Measurements from ENCODE around the gene ATXN1.
A peak's percentile ranks its signal among the peaks of the same experiment; 100 is the strongest.
"Not testable (repeated sequence)": the region's sequence is repeated elsewhere in the genome, so short reads cannot be mapped to it uniquely, and the experiment has no call there.

ATXN1 gene

DNA sequence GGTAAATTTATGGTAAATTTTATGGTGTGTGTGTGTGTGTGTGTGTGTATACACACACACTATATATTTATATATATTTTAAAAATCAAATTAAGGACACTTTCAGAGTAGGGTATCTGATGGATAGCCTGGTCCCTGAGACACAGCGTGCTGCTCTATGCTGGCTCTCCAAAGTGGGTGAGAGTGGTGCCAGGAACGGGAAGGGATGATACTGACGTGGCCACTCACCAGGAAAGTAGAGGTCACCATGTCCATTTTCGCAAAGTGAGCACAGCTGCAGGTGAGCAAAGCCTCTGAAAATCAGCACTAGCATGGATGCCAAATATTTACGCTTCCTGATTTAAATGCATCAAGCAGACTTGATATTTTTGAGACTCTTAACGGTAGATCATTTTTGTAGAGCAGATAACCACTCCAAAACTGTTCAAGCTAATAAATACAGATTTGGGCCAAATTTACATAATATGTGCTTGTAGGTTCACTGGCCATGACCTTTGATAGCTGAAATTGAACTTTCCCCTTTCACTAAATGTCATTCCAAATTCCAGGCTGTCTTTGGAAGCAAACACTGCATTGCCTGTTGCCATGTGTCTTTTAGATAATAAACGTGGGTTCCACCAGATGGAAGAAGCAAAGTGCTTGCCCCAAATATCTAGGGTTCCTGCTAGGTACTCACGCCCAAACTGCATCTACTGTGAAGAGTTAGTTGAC is 116.6 kb downstream of the ATXN1 start:
- no peak for DNase-seq (ENCODE audit: low read depth)

DNA sequence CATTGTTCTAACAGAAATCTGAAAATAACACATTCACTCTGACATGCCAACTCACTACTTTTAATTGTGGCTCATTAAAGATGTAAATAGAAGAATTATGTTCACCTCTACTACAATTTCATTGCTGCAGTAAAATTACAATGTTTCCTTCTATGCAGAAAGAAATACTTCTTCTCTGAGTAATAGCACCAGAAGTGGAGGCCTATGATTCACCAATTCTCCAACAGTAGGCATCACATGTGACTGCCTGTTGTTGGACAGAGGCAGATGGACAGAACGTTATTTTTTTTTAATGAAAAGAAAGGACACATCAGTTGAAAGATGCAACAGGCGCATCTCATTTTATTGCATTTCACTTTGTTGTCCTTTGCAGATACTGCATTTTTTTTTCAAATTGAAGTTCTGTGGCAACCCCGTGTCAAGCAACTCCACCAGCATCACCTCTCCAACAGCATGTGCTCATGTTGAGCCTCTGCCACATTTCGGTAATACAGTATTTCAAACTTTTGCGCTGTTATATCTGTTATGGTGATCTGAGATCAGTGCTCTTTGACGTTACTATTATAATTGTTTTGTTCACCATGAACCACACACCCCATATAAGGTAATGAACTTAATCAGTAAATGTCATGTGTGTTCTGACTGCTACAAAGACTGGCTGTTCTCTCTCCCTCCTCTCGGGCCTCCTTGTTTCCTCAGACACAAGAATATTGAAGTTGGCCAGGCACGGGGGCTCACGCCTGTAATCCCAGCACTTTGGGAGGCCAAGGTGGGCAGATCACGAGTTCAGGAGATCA is 121.4 kb downstream of the ATXN1 start:
- peak; percentile 72 for DNase-seq (ENCODE audit: low read depth)

GRCh38 chr6:16637635-16638034 is 123.6 kb downstream of the ATXN1 start:
- DNase-seq (ENCODE audit: low read depth), result no peak

DNA sequence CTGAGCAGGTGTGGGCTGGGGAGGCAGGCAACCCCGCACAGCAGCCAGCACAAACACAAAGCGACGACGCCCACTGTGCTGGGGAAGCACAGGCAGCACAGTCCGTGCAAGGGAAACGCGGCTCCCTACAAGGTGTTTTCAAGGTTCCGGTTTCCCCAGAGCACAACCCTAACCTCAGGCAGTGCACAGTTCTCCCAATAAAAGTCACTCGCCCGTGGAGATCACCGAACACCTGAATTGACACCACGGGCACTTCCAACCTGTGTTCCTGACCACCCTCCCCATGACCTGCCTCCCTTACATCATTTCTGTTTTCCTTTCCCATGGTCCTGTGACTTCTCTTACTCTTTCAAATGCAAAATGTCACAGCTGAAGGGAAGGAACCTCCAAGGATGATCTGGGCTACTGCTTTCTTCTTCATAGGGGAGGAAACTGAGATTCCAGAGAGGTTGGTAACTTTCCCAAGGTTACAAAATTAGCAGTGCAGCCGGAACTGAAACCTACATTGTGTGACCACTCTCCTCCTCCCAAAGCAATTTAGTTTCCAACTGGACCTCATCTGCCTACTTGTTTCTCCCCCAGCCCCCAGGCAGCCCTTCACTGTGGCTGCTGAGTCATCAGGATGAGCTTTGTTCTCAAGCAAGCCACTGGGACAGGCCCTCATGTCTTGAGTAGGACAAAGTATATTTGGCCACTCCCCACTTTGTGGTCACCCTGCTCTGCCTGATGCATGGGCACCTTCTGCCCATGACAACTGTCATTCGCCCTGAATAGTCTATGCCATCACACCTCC is 125.3 kb downstream of the ATXN1 start:
- DNase-seq (ENCODE audit: low read depth), result peak; percentile 40

- DNase-seq (ENCODE audit: low read depth), result no peak
These were observed 125.9 kb downstream of the ATXN1 start for GRCh38 chr6:16635291-16635809.

DNA sequence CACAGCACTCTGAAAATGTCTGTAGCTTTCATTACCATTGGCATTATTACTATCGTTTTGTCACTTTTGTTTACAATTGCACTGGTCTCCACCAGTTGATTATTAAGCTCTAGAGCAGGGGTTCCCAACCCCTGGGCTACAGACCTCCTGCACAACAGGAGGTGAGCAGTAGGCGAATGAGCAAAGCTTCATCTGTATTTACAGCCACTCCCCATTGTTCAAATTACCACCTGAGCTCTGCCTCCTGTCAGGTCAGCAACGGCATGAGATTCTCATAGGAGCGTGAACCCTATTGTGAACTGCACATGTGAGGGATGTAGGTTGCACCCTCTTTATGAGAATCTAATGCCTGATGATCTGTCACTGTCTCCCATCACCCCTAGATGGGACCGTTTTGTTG is 126.4 kb downstream of the ATXN1 start:
- DNase-seq (ENCODE audit: low read depth), result no peak

DNA sequence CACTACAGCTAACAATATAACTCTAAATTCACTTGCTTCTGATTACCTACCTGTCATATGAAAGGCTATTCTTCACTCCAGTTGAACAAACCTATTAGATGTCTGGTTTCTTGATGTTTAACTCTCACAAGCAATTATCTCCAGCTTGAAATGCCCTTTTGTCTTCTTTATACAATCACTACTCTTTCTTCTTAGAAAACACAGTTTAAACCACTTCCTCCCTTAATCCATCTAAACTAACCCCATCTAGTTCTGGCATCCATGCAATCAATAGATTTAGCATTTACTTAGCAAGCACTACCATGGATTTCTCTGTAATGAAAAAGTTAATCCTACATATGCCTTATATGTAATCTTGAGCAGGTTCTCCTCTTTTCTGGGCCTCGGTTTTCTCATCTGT is 127.3 kb downstream of the ATXN1 start:
- DNase-seq (ENCODE audit: low read depth), result no peak

DNA sequence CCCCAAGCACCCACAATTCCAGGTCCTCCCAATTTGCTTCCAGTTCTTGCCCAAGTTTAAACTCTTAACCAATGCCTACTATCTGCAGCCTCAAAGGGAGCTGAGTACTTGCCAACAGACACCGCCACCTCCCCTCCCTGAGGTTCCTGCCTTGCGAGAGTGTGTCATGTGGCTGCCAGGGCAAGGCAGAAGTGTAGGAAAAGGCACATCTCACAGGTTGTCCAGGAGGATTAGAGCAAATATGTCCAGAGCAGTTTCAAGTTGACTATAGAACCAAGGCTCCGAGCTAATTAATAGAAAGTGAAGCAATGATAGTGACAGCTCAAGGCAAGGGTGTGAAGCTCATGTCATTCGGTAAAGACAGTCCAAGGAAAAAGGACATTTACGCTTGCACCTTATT is 127.8 kb downstream of the ATXN1 start:
- no peak for DNase-seq (ENCODE audit: low read depth)

DNA sequence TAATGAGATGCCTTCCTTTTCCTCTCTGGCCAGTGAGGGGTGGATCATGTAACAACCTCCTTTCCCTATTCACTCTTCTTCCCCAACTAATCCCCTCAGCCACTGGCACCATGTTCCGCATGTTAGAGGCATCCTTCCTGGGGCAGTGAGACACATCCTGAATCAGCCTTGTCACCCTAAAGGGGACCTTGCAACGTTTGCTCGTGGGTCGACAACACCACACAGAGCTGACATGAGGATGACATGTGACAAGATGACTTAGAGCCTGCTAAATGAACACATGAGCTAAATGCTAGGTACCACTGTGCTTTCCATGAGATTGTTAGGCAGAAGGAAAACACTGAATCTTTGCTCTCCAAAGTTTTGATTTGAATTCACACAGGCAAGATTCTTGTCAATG is 129.2 kb downstream of the ATXN1 start:
- no peak for DNase-seq (ENCODE audit: low read depth)

GRCh38 chr6:16630026-16630643 is 131.1 kb downstream of the ATXN1 start:
- no peak for DNase-seq (ENCODE audit: low read depth)

DNA sequence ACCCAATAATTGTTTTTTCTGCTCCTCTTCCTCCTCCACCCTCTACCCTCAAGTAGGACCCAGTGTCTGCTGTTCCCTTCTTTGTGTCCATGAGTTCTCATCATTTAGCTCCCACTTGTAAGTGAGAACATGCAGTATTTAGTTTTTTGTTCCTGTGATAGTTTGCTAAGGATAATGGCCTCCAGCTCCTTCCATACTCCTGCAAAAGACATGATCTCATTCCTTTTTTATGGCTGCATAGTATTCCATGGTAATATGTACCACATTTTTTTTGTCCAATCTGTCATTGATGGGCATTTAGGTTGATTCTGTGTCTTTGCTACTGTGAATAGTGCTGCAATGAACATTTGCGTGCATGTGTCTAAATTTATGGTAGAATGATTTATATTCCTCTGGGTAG is 132.7 kb downstream of the ATXN1 start:
- not testable (repeated sequence) for DNase-seq (ENCODE audit: low read depth)

GRCh38 chr6:16626650-16627049 is 134.6 kb downstream of the ATXN1 start:
- DNase-seq (ENCODE audit: low read depth), result no peak

- no peak for DNase-seq (ENCODE audit: low read depth)
These were observed 135.7 kb downstream of the ATXN1 start for GRCh38 chr6:16625291-16626265.

DNA sequence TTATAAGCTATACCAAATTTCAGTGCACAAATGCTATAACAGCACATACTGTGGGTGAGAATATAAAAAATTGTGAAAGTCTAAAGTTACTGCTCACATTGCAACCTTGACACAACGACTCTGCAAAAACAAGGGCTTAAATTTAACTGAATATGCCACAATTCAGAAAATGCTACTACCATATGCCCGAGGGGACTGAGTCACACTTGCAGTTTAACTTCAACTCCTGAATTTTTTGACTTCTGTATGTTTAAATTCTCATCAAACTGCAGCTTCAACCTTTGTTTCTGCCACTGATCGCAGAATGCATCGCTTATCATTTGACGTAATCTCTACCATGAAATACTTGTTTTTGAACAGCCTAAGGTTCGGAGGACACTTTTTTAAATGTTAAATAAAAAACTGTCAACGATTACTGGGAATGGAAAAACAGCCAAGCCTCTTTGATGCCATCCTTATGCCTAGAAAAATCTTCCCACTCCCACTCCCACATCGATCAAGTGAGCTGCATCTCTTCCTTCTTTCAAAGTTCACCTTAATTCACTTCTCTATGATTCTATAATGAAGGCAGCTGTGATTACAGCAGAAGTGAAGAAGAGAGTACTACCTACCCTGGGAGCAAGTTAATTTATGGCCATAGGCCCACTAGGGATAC is 136.5 kb downstream of the ATXN1 start:
- DNase-seq (ENCODE audit: low read depth), result no peak

DNA sequence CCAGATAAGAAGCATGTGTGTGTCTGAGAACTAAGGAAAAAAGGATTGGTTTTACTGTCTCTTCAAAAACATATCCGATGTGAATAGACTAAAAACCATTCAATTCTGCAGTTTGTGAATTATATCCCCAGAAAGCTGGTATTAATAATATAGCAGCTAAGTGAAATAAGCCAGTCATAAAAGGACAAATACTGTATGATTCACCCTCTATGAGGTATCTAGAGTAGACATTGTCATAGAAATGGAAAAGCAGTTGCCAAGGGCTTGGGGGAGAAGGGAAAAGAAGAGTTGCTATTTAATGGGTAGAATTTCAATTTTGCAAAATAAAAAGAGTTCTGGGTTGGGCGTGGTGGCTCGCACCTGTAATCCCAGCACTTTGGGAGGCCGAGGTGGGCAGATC is 137.5 kb downstream of the ATXN1 start:
- no peak for DNase-seq (ENCODE audit: low read depth)

- DNase-seq (ENCODE audit: low read depth), result no peak
These were observed 138.1 kb downstream of the ATXN1 start for GRCh38 chr6:16623029-16623653.

DNA sequence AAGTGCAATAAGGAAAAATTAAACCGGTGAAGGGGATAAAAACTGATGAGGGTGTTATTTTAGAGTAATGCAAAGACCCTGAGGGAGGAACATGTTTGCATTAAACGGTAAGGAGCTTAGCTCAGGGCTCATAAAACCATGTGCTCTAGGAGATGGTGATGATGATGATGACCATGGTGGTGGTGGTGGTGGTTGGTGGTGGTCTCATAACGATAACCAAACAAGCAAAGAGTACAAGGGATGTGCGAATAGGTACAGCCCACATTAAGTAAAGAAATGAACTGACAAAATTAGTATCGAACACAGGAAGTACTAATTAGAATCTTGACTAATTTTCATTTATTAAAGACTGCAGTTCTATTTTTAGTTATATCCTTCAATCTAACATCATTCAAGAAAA is 139.1 kb downstream of the ATXN1 start:
- no peak for DNase-seq (ENCODE audit: low read depth)

- no peak for DNase-seq (ENCODE audit: low read depth)
These were observed 140.3 kb downstream of the ATXN1 start for GRCh38 chr6:16621002-16621401.

GRCh38 chr6:16619777-16620176 is 141.5 kb downstream of the ATXN1 start:
- no peak for DNase-seq (ENCODE audit: low read depth)

- no peak for DNase-seq (ENCODE audit: low read depth)
These were observed 142.3 kb downstream of the ATXN1 start for GRCh38 chr6:16618962-16619361.

All from GM04504 (cell line).